IPS-18a (cell line): ENCODE data around the gene TTC34.

Experiments used
- H3K27ac ChIP-seq: one replicate; pipeline ENCODE4 v1.5.1; 2013; ENCODE audit warnings: low read length
- H3K27me3 ChIP-seq: one replicate; pipeline ENCODE4 v1.6.1; 2013; ENCODE audit warnings: mild to moderate bottlenecking, low read length; ENCODE audit not compliant: control insufficient read depth, insufficient read depth
- H3K36me3 ChIP-seq: one replicate; pipeline ENCODE4 v1.6.1; 2013; ENCODE audit warnings: low read depth, low read length; ENCODE audit not compliant: control insufficient read depth
- H3K4me1 ChIP-seq: one replicate; pipeline ENCODE4 v1.6.1; 2013; ENCODE audit warnings: low read depth, low read length; ENCODE audit not compliant: control insufficient read depth
- H3K4me3 ChIP-seq: one replicate; pipeline ENCODE4 v1.5.1; 2013; ENCODE audit warnings: low read length
- H3K9ac ChIP-seq: one replicate; pipeline ENCODE4 v1.6.1; 2013; ENCODE audit warnings: mild to moderate bottlenecking, low read length, moderate library complexity
- H3K9me3 ChIP-seq: one replicate; pipeline ENCODE4 v1.6.1; 2013; ENCODE audit warnings: low read depth, low read length; ENCODE audit not compliant: control insufficient read depth

Gene TTC34

DNA sequence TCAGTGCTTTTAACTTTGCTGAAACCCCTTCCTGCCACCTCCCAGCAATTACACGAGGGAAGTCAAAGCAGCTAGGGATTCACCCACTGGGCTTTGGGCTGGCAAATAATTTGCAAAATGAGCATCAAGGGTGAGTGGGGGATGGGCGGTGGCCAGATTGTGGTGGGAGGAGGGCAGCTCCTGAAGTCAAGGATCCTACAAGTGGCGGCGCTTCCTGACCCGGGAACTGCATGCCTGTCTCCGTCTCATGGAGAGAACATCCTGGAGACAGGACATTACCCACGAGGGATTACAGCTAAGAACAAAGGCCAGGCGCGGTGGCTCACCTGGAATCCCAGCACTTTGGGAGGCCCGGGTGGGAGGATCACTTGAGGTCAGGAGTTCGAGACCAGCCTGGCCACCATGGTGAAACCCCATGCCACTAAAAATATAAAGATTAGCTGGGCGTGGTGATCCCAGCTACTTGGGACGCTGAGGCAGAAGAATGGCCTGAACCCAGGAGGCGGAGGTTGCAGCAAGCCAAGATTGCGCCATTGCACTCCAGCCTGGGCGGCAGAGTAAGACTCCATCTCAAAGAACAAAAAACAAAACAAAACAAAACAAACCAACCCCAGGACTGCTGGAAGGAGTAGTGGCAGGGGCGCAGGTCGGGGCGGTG, 12.9 kb downstream of the TTC34 start:
- peaks cover 9% of the 10 kb centered on the region for H3K4me1 ChIP-seq
- H3K4me3 ChIP-seq, result no peak overlapping the region
- no peak overlapping the region for H3K27ac ChIP-seq
- H3K9me3 ChIP-seq, result peaks cover 6% of the 10 kb centered on the region
- H3K27me3 ChIP-seq, result no peaks in the 10 kb centered on the region
- H3K9ac ChIP-seq, result no peak overlapping the region
- no peaks in the 10 kb centered on the region for H3K36me3 ChIP-seq

DNA sequence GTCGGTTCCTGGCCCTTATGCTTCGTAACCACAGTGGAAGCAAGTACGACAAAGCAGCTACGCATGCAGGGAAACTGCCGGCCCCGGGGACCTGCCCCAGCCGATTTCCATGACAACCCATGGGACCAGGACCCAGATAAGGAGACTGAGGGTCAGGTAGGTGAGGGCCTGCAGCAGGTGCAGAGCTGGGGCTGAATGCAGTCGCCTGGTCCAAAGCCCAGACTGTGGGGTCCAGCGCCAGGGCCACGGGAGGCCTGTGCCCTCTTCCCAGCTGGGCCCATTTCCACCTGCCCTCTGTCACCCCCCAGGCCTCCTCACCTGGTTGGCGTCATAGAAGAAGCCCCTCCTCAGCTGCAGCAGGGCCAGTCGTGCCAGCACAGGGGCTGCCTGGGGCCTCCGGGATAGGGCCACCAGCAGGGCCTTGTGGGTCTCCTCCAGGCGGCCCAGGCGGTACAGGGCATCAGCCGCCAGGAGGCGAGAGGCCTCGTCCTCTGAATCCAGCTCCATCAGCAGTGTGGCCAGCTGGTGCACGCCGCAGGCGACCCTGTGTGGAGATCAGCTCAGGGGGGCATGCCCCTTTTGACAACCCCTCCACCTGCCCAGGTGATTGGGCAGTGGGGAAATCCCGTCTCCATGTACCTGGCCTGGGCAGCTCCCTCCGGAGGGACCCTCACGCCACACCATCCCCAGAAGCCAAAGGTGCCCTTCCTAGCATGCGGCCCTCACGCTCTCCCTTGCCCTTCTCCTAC, 14.2 kb downstream of the TTC34 start:
- H3K27ac ChIP-seq, result no peak overlapping the region

DNA sequence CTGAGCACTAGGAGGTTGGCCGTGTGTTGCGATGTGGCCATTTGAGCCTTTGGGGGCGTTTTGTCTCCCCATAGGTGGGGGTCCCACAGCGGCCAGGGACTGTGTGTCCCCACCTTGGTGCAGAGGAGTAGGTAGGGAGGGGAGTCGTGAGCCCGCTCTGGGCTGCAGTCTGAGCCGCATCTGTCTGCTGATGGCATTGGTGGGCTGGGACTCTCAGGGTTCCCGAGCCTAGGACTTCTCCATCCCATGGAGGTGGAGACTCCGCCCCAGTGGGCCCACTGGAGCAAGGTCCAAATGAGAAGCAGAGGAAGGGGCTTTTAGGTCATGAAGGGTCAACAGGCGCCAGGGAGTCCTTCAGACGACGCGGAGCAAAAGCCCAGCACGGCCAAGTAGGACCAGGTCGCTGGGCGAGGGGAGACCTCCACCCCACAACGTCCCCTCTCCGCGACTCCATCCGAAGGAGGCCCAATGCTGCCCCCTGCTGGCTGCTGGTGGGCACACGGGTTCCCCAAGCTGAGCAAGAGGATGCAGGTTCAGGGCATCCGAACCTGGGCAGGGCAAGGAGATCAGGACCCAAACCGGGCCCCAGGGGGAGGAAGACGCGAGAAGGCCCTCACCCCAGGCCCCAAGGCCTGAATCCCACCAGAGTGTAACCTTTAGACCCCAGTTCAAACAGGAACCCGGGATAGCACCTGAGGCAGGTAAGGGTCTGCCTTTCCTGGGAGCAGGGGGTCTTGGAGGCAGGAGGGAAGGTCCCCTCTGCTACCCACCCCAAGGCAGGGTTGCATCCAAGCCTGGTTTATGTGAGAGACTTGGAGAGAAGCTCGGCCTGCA, 14.9 kb downstream of the TTC34 start:
- Histone ChIP-seq H3K4me1 (peaks cover 9% of the 10 kb centered on the region), H3K27me3 (no peaks in the 10 kb centered on the region), H3K4me3 (no peak overlapping the region), H3K27ac (no peak overlapping the region), H3K36me3 (no peaks in the 10 kb centered on the region), H3K9ac (no peak overlapping the region), H3K9me3 (peaks cover 3% of the 10 kb centered on the region)

More for the DNA sequence above, 14.2 kb downstream of the TTC34 start:
- Histone ChIP-seq H3K4me1 (peaks cover 9% of the 10 kb centered on the region), H3K27me3 (no peaks in the 10 kb centered on the region), H3K36me3 (no peaks in the 10 kb centered on the region), H3K9me3 (peaks cover 5% of the 10 kb centered on the region), H3K4me3 (no peak overlapping the region), H3K9ac (no peak overlapping the region)

DNA sequence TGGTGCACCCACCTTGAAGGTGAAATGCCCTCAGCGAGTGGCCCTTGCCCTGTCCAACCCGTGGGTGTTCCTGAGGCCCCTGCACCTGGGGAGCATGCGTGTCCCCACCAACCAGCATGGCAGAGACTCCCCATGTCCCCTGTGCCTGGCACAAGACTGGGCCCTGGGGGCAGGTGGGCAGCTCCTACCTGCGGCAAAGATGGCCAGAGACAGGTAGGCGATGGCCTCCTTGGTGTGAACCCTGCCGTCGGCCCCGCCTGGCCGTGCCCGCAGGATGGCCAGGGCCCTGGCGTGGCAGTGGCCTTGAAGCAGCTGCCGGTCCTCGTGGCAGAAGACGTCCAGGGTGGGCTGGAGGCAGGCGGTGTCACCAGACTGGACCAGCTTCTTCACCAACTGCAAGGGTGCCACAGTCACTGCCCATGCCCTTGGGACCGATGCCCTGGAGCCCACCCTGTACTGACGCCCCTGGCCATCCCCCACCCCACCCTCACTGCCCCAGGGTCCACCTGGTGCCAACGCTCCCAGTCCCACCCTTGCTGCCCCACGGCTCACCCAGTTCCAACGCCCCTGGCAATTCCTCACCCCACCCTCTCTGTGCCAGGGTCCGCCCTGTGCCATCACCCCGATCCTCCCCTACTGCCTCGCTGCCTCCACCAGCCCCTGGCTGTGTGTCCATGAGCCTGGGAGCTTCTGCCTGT, 15.7 kb downstream of the TTC34 start:
- no peak overlapping the region for H3K9ac ChIP-seq
- no peaks in the 10 kb centered on the region for H3K27me3 ChIP-seq
- peaks cover 3% of the 10 kb centered on the region for H3K9me3 ChIP-seq
- H3K4me1 ChIP-seq, result peaks cover 9% of the 10 kb centered on the region
- H3K27ac ChIP-seq, result no peak overlapping the region
- no peaks in the 10 kb centered on the region for H3K36me3 ChIP-seq
- H3K4me3 ChIP-seq, result no peak overlapping the region

DNA sequence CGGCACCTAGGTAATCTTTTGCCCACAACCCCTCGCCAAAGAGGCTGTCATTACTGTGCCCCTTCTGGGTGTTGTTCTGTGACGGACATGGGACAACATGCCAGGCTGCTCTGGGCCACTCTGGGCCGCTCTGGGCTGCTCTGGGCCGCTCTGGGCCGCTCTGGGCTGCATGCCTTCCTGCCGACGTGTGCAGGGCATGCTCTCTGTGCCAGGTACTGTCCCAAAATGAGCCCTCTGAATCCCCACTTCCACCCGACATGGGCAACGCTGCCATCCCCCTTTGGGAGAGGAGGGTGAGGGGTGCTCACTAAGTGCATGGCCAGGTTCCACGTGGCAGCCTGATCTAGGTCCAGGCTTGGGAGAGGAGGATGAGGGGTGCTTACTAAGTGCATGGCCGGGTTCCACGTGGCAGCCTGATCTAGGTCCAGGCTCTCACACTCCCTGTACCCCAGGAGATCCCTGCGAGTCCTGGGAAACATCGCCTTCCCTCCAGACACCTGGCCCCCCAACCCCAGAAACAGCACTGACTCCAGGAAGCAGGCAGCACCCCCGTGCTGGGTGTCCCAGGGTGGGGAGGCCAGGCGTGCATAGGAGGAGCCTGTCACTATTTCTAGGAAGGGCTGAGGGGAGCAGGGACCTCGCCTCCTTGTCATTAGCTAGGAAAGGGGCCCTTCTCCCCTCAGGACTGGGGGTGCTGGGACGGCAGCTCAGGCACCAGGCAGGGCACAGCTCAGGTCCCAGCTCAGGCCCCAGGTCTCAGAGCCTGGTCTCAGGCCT, 16.5 kb downstream of the TTC34 start:
- Histone ChIP-seq H3K4me3 (no peak overlapping the region), H3K27ac (no peak overlapping the region), H3K9me3 (peaks cover 9% of the 10 kb centered on the region), H3K36me3 (no peaks in the 10 kb centered on the region), H3K4me1 (peaks cover 9% of the 10 kb centered on the region), H3K27me3 (no peaks in the 10 kb centered on the region), H3K9ac (no peak overlapping the region)

DNA sequence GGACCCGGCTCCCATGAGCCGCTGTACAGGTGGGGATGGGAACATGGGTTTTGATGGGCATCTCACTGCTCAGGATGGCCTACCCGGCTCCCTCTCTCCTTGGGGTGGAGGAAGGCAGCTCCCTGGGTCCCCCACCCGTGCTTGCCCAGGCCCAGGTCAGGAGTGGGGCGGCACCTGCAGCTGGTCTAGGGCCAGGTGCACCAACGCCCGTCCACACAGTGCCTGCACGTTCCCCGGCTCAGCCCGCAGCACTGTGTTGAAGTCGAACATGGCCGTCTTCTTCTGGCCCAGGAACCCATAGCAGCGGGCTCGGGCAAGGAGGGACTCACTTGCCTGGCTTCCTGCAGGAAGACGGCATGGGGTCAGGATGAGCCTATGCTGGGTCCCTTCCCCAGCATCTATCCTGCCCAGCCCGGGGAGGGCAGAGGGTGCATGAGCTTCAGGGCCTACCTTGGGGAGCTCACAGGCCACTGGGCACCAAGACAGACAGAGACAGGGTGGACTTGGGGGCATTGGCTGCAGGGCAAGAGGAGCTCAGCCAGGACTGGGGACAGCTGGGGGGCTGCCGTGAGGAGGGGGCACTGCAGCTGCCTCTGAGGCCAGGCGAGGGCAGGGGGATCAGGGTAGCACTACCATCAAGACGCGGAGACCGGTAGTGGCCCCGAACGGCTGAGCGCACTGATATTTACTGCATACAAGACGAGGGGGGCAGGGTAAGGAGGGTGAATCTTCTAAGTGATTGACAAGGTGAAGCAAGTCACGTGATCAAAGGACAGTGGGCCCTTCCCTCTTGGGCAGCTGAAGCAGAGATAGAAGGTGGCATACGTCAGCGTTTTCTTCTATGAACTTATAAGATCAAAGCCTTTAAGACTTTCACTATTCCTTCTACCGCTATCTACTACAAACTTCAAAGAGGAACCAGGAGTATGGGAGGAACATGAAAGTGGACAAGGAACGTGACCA, 17.8 kb downstream of the TTC34 start:
- H3K9me3 ChIP-seq, result peaks cover 10% of the 10 kb centered on the region
- H3K9ac ChIP-seq, result no peak overlapping the region
- no peak overlapping the region for H3K27ac ChIP-seq
- H3K27me3 ChIP-seq, result no peaks in the 10 kb centered on the region
- H3K36me3 ChIP-seq, result no peaks in the 10 kb centered on the region
- H3K4me1 ChIP-seq, result peaks cover 6% of the 10 kb centered on the region
- H3K4me3 ChIP-seq, result no peak overlapping the region

DNA sequence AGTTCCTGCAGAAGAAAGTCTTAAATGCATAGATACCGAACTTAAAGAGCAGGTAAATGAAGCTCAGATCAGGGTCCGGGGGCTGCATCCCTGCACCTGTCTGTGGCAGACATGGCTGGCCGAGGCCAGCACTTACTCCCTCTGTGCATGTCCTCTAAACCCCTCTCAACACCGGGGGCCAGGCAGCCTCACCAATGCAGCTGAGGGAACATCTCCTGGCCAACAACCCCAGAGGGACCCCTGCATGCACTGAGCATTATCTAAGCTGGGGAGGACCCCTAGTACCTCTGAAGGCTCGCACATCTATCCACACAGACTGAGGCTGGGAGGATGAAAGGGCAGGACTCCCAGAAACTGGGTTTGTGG, 18.4 kb downstream of the TTC34 start:
- H3K36me3 ChIP-seq, result no peaks in the 10 kb centered on the region
- no peaks in the 10 kb centered on the region for H3K4me1 ChIP-seq
- peaks cover 10% of the 10 kb centered on the region for H3K9me3 ChIP-seq
- no peak overlapping the region for H3K4me3 ChIP-seq
- no peak overlapping the region for H3K27ac ChIP-seq
- H3K27me3 ChIP-seq, result no peaks in the 10 kb centered on the region
- no peak overlapping the region for H3K9ac ChIP-seq

DNA sequence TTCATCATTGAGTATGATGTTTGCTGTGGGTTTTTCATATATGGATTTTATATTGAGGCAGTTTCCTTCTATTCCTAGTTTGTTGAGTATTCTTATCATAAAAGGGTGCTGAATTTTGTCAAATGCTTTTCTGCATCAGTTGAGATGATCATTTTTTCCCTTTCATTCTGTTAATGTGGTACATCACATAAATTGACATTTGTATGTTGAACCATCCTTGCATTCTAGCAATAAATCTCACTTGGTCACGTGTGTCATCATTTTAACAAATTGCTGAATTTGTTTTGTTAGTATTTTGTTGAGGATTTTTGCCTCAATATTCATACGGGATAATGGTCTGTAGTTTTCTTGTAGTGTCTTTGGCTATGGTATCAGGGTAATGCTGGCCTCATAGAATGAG, 19.9 kb downstream of the TTC34 start:
- Histone ChIP-seq H3K4me1 (no peaks in the 10 kb centered on the region), H3K9me3 (peaks cover 10% of the 10 kb centered on the region), H3K9ac (no peak overlapping the region), H3K36me3 (no peaks in the 10 kb centered on the region), H3K27ac (no peak overlapping the region), H3K4me3 (no peak overlapping the region), H3K27me3 (no peaks in the 10 kb centered on the region)

DNA sequence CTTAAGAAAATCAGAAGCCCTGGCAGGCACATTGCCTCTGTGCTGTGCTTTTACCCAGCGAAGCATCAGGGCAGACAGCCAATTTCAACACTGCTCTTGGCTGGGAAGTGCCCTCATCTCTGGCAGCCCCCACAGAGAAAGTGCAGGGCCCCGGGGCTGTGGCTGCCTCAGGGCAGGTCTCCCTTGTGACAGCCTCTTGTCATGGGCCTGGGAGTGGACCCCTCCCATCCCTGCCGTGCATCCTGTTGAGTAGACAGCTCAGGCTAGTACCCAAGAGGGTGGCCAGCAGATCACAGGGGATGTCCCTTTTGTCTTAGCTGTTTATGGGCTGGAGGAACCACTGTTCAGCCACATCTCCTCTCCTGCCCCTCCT, 23.3 kb downstream of the TTC34 start:
- Histone ChIP-seq H3K9me3 (peaks cover 10% of the 10 kb centered on the region), H3K36me3 (no peaks in the 10 kb centered on the region), H3K4me1 (no peaks in the 10 kb centered on the region), H3K27me3 (no peaks in the 10 kb centered on the region), H3K4me3 (no peak overlapping the region), H3K9ac (no peak overlapping the region), H3K27ac (no peak overlapping the region)
